ENCODE results near the gene STK36. TPM values are rescaled to one million over a fixed set of nuclear protein-coding genes. Genes with fewer than 3 reads are reported as not detected.

STK36 gene
- total and polyA plus RNA-seq, 2 donors (not counting 1 experiment from before 2014, with no cell fraction given) = 29.0 to 42.9 TPM

DNA sequence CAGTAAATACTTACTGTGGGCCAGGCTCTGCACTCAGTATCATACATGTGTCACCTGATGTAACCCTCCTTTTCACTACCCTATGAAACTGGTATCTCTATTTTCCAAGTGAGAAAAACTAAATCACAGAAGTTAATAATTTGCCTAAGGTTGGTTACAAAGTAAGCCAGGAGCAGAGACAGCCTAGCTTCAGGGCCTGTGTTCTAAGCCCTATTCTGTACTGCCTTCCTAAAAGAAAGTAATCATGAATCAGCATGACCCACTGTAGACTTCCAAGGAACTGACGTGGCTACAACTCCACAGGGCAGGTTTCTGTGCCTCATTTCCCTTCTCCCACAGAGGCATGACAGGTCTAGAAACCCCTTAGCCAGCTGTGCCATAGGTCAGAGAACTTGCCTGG, 26.8 kb upstream of the STK36 start:
- Mint-ChIP-seq H3K9me3 (ENCODE audit: insufficient read depth) (no peaks in the 10 kb centered on the region), H3K27ac (no peak overlapping the region), H3K4me1 (peaks cover 6% of the 10 kb centered on the region), H3K27me3 (no peaks in the 10 kb centered on the region), H3K4me3 (no peak overlapping the region)
- TF ChIP-seq, protein P1, sequence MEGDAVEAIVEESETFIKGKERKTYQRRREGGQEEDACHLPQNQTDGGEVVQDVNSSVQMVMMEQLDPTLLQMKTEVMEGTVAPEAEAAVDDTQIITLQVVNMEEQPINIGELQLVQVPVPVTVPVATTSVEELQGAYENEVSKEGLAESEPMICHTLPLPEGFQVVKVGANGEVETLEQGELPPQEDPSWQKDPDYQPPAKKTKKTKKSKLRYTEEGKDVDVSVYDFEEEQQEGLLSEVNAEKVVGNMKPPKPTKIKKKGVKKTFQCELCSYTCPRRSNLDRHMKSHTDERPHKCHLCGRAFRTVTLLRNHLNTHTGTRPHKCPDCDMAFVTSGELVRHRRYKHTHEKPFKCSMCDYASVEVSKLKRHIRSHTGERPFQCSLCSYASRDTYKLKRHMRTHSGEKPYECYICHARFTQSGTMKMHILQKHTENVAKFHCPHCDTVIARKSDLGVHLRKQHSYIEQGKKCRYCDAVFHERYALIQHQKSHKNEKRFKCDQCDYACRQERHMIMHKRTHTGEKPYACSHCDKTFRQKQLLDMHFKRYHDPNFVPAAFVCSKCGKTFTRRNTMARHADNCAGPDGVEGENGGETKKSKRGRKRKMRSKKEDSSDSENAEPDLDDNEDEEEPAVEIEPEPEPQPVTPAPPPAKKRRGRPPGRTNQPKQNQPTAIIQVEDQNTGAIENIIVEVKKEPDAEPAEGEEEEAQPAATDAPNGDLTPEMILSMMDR (IDR thresholded peaks at IDR 0.05) = no peak
- no peak for TF ChIP-seq EZH2 (IDR thresholded peaks at IDR 0.05; ENCODE audit: borderline replicate concordance, insufficient read depth, low read depth, low read length, poor library complexity, severe bottlenecking)
- no peaks in the 10 kb centered on the region for H3K9me3 ChIP-seq (ENCODE audit: control extremely low read depth in 1 of 3, control insufficient read depth in 2 of 3, insufficient read depth in 1 of 3, low read length in 2 of 3)
- peaks cover 3 to 5% of the 10 kb centered on the region in 2 donors for H3K4me1 ChIP-seq (ENCODE audit: control insufficient read depth in 2 of 2, insufficient read depth in 2 of 2, low read length in 2 of 2)
- H2AFZ ChIP-seq (ENCODE audit: insufficient read depth, low read depth, low read length, poor library complexity, severe bottlenecking) = no peak overlapping the region
- H3K4me2 ChIP-seq (replicated peaks; ENCODE audit: low read depth, low read length, poor library complexity, severe bottlenecking) = no peak overlapping the region
- ChIA-PET POLR2A (no interaction called here), CTCF (no interaction called here)
- H3K36me3 ChIP-seq (replicated peaks in 1 of 2; ENCODE audit: control extremely low read depth in 1 of 2, control insufficient read depth in 1 of 2, extremely low read depth in 1 of 2, insufficient read depth in 2 of 2, low read length in 1 of 2) = peaks cover 27 to 83% of the 10 kb centered on the region in 2 experiments
- peaks cover 12% of the 10 kb centered on the region for H4K20me1 ChIP-seq (ENCODE audit: control insufficient read depth, insufficient read depth, low read length, poor library complexity, severe bottlenecking)
- H3K79me2 ChIP-seq (ENCODE audit: control insufficient read depth, insufficient read depth, low read length) = peaks cover 21% of the 10 kb centered on the region
- no peak overlapping the region for H3K27ac ChIP-seq (ENCODE audit: low read length in 2 of 2)
- WGBS (ENCODE audit: insufficient coverage) = no CpG with 5 or more reads among the region's 1 CpG
- H3K9ac ChIP-seq (ENCODE audit: low read length) = no peak overlapping the region
- no peaks in the 10 kb centered on the region for H3K27me3 ChIP-seq (replicated peaks in 1 of 4; ENCODE audit: control extremely low read depth in 1 of 4, control insufficient read depth in 3 of 4, insufficient read depth in 4 of 4, low read length in 3 of 4)
- ATAC-seq (ENCODE audit: low read depth) = no peak
- no peak for DNase-seq
- intact Hi-C loops (cut with micrococcal nuclease) = no loop called here
- no peak overlapping the region for H3K4me3 ChIP-seq (ENCODE audit: control extremely low read depth in 1 of 5, extremely low read depth in 1 of 5, insufficient read depth in 1 of 5, low read depth in 2 of 5, low read length in 4 of 5)

DNA sequence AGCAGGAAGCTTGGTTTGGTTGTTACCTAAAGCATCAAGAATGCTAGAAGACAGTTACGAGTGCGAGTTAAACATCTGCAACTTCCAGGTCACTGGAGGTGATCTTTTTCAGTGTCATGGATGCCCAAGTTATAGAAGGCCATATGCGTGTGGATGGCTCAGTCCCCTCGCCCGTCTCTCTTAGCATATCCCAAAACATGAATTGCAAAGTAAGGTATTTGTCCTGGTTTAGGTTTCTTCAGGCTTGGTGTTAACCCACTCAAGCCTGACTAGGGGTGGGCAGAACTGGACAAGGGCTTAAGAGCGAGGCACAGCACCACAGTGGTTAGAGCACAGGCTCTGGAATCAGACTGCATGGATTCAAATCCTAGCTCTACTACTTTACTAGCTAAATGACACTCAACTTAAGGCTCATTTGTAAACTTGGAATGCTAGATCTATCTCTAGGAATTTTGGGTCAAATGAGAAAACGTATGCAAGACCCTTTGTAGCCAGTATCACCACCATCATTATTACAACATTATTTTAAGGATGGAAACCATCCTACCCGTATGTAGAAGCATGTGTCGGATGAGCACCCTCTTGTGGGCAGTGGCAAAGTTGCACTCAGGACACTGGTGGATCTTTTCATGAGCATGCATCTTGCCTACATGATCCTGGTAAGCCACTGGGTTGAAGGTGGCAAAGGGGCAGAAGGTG, 23.6 kb upstream of the STK36 start:
- 65% methylated on average over 5 of the region's 9 CpGs for WGBS (ENCODE audit: insufficient coverage)
- H3K9ac ChIP-seq (ENCODE audit: low read length) = no peak overlapping the region
- POLR2A ChIA-PET = no interaction called here

More for the DNA sequence above, 23.6 kb upstream of the STK36 start:
- Histone ChIP-seq H3K27ac (ENCODE audit: low read length in 2 of 2) (peak overlapping the region in 1 of 2 donors; percentile 36), H2AFZ (ENCODE audit: insufficient read depth, low read depth, low read length, poor library complexity, severe bottlenecking) (no peak overlapping the region), H3K79me2 (ENCODE audit: control insufficient read depth, insufficient read depth, low read length) (peaks cover 21% of the 10 kb centered on the region), H3K4me3 (ENCODE audit: control extremely low read depth in 1 of 5, extremely low read depth in 1 of 5, insufficient read depth in 1 of 5, low read depth in 2 of 5, low read length in 4 of 5) (no peak overlapping the region), H3K4me1 (ENCODE audit: control insufficient read depth in 2 of 2, insufficient read depth in 2 of 2, low read length in 2 of 2) (peaks cover 3 to 5% of the 10 kb centered on the region in 2 donors), H3K27me3 (replicated peaks in 1 of 4; ENCODE audit: control extremely low read depth in 1 of 4, control insufficient read depth in 3 of 4, insufficient read depth in 4 of 4, low read length in 3 of 4) (no peaks in the 10 kb centered on the region), H3K36me3 (replicated peaks in 1 of 2; ENCODE audit: control extremely low read depth in 1 of 2, control insufficient read depth in 1 of 2, extremely low read depth in 1 of 2, insufficient read depth in 2 of 2, low read length in 1 of 2) (peaks cover 29 to 84% of the 10 kb centered on the region in 2 experiments), H3K4me2 (replicated peaks; ENCODE audit: low read depth, low read length, poor library complexity, severe bottlenecking) (no peak overlapping the region), H4K20me1 (ENCODE audit: control insufficient read depth, insufficient read depth, low read length, poor library complexity, severe bottlenecking) (peaks cover 12% of the 10 kb centered on the region), H3K9me3 (ENCODE audit: control extremely low read depth in 1 of 3, control insufficient read depth in 2 of 3, insufficient read depth in 1 of 3, low read length in 2 of 3) (no peaks in the 10 kb centered on the region)
- H3K4me3 Mint-ChIP-seq = no peak overlapping the region
- CTCF ChIA-PET = interaction anchor here (1.0 to 4.4 kb wide), 10 partner anchors 8 to 346 kb away, joined by 3 to 39 read pairs (median 3); partner anchors contain the start of genes BCS1L and ZNF142
- peak; percentile 65 for DNase-seq
- ATAC-seq (ENCODE audit: low read depth) = peak; percentile 78
- H3K27ac Mint-ChIP-seq = peak overlapping the region; percentile 4
- intact Hi-C loops (cut with micrococcal nuclease) = loop anchor here (1.0 kb wide), 1 partner anchor 242 kb away; no protein-coding TSS in a partner anchor
- H3K27me3 Mint-ChIP-seq = no peaks in the 10 kb centered on the region
- no peaks in the 10 kb centered on the region for H3K9me3 Mint-ChIP-seq (ENCODE audit: insufficient read depth)
- peaks cover 6% of the 10 kb centered on the region for H3K4me1 Mint-ChIP-seq
- TF ChIP-seq EZH2 (IDR thresholded peaks at IDR 0.05; ENCODE audit: borderline replicate concordance, insufficient read depth, low read depth, low read length, poor library complexity, severe bottlenecking) = no peak
- TF ChIP-seq, protein P1 (IDR thresholded peaks at IDR 0.05) = peak; percentile 83

All from B cell (primary cell).